SH-SY5Y (cell line): Measurements from ENCODE around the gene CNPY4.

ENCODE experiments used
- GATA2 ChIP-seq: IDR thresholded peaks from 2 replicates; pipeline ENCODE4 v1.6.1; 2011; ENCODE audit warnings: mild to moderate bottlenecking, low read depth, low read length
- GATA3 ChIP-seq: IDR thresholded peaks from 2 replicates; pipeline ENCODE4 v1.6.1; 2011; ENCODE audit warnings: low read depth, mild to moderate bottlenecking, low read length, moderate library complexity

The CNPY4 gene

DNA sequence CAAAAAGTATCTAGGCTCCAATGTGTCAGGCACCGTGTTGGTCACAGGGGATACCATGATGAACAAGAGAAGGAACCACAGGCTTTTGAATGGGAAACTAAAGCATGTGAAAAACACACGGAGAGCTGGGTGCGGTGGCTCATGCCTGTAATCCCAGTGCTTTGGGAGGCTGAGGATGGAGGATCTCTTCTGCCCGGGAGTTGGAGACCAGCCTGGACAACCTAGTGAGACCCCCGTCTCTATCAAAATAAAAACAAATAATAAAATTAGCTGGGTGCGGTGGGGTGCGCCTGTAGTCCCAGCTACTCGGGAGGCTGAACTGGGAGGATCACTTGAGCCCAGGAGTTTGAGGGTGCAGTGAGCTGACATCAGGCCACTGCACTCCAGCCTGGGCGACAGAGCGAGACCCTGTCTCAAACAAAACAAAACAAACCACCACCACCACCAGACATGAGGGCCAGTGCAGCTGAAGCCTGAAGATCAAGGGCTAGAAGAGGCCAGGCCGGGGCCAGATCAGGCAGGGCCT lies 31.3 kb upstream of the CNPY4 start:
- TF ChIP-seq GATA2 (no peak), GATA3 (no peak)

DNA sequence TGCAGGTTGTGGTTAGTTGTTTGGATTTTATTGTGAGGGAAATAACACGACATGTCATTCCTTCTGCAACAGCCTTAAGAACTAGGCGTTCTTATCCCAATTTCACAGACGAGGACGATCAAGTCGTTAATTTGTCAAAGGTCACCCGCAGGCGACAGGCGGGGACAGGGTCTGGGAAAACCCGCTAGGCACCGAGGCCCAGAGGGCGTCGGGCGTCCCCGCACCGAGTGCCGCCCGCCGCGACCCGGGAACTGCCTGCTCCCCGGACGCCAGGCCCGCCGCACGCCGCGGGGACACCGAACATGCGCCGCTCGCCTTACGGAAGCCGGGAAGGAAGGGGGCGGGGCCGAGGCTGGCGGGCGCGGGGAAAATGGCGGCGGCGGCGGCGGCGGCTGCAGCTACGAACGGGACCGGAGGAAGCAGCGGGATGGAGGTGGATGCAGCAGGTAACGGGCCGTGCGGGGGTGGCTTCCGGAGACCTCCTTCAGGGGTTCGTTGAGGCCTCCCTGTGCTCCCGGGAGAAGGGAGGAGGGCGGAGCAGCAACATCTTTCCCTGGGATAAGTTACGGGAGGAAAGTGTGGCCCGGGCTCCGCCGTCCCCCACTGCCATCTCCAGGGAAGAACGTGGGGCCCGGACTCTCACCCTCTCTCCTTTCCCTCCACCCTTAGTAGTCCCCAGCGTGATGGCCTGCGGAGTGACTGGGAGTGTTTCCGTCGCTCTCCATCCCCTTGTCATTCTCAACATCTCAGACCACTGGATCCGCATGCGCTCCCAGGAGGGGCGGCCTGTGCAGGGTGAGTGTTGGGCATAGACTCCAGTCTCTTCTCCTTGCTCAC lies 30.6 kb upstream of the CNPY4 start, which contains the start of gene COPS6:
TSS of gene COPS6 (plus strand) at position 349 of the 837 bp plus-strand sequence. CDS start at position 371, 22 bp downstream.
- no peak for TF ChIP-seq GATA3
- no peak for TF ChIP-seq GATA2

DNA sequence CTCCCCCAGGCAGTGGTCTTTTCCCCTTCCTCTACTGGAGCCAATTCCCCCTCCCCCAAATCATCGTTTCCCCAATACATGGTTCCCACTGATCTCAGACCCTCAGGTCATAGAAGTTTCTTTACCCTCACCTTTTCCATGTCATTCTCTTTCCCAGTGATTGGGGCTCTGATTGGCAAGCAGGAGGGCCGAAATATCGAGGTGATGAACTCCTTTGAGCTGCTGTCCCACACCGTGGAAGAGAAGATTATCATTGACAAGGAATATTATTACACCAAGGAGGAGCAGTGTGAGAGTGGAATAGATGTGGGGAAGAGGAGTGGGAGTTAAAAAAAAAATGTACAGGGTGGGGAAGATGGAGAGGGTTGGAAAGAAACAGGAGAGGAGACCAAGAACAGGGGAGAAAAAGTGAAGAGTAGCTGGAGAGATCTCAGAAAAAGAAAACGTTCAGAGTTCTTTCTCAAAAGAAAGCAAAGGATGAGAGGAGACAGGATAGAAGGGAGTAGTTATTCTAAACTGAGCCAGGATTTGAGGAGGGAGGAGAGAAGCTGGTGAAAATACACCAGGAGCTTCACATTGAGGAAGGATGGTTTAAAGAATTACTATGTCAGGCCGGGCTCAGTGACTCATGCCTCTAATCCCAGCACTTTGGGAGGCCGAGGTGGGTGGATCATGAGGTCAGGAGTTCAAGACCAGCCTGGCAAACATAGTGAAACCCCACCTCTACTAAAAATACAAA lies 29.8 kb upstream of the CNPY4 start:
- TF ChIP-seq GATA3 (no peak), GATA2 (no peak)

DNA sequence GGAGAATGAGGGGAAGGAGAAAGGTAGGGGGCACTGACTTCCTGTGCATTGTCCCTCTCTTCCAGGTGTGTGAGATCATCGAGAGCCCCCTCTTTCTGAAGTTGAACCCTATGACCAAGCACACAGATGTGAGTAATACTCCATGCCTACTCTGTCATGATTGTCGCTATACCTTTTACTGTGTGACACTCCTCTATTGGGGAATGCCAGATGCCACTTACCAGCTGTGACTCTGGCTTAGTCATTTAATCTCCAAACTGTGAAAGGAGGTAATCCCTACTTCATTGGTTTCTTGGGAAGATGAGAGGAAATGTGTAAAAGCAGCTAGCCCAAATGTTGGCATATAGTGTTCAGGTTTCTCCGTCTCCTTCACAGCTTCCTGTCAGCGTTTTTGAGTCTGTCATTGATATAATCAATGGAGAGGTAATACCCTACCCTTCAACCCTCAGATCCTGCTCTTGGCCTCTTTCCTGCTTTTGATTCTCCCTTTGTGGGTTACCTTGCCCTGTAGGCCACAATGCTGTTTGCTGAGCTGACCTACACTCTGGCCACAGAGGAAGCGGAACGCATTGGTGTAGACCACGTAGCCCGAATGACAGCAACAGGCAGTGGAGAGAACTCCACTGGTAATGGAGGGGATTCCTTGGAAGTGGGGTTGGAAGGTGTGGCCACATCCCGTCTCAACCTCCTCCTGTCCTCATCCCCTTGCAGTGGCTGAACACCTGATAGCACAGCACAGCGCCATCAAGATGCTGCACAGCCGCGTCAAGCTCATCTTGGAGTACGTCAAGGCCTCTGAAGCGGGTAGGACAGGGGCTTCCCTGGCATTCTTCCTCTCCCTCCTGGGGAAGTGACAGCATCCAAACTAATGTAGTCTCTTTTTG lies 28.7 kb upstream of the CNPY4 start:
- TF ChIP-seq GATA2 (no peak), GATA3 (no peak)

DNA sequence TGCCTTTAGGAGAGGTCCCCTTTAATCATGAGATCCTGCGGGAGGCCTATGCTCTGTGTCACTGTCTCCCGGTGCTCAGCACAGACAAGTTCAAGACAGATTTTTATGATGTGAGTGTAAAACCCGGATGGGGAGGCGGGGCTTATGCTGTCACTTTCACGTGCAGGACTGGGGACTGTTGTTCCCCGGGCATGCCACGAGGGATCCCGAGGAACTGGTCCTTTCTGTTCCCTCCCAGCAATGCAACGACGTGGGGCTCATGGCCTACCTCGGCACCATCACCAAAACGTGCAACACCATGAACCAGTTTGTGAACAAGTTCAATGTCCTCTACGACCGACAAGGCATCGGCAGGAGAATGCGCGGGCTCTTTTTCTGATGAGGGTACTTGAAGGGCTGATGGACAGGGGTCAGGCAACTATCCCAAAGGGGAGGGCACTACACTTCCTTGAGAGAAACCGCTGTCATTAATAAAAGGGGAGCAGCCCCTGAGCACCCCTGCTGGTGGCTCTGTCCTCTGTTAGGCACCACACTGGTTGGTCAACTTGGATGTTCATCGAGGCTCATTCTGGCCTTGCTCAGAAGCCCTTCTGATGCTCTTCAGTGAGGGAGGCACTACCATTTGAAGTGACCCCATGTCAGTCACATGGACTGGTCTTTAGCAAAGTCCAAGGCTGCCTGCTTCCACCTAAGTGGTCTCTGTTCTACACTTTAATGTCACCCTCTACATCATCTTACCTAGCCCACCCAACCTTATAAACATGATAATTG lies 27.8 kb upstream of the CNPY4 start:
- TF ChIP-seq GATA3: no peak
- no peak for TF ChIP-seq GATA2

DNA sequence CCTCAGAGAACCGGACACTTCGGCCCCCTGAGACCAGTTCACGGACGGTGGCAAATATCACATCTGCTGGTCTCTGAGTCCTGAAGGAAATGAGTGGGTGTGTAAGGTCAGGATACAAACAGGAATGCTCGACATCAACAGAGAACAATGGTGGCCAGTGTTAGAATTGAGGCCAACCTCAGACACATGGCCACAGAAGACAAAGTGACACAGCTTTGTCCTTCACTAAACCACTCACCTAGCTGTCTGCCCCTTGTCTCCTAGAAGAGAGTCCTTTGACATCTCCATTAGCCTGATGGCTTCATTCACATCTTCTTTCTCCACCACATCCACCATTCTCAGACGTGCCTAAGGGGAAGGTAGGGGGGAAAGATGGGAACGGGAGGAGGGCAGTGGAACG lies 26.4 kb upstream of the CNPY4 start:
- TF ChIP-seq GATA2: no peak
- no peak for TF ChIP-seq GATA3

DNA sequence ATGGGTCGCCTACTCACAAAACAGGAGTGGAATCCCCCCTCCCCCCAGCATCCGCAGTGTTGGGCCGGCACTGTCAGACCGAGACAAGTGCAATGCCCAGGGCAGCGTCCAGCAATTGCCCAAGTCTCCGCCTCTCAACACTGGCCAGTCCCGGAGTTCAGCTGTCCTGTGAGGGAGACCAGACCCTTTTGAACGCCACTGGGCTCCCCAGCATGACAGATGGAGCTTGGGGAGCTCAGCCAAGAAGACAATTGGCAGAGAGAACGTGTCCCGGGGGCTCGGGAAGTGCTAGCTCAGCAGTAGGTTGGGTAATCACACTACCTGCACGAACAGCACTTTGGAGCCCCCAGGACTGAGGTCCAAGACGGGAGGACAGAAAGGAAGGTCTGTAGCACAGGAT lies 25.9 kb upstream of the CNPY4 start:
- TF ChIP-seq GATA3: no peak
- no peak for TF ChIP-seq GATA2

DNA sequence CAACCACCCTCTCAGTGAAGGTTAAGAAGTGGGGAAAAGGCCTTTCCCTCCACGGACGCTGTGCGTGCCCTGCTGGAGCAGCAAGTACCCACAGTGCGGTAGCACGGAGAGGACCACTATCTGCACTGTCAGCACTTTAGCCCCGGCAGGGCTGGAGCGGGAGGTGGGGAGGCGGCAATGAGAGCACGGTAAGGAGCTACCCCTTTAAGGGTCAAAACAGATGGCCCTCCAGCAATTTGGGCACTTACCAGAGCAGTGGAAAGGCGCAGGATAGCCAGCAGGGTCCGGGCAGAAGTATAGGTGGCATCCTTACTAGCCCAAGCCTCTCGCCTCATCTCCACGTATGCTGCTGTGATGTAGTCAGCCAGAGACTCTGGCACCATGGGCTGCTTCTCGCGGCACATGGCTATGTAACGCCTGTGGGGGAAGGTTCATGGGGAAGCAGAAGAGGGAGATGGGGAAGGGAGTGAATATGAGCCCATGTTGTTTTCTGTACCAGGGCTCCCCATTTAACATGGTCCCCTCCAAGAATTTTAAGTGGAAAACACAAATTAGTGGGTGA lies 25.4 kb upstream of the CNPY4 start:
- TF ChIP-seq GATA3 (no peak), GATA2 (no peak)

DNA sequence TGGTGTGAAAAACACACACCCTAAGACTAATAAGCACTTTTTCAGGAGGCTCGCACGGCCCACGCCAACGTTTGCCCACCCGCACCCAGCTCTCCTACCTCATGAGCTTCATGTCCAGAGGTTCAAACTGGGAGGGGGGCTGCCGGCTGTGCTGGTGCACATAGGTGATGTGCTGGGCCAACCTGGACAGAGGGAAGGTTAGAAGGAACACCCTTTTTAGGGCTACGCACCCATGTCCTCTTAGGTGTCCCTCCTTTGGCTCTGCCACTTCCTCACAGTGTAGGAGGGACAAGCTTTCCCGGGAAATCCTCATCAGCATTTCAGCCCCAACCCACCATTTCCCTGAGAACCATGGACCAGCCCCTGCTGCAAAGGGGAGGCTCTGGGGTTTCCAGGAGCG lies 24.1 kb upstream of the CNPY4 start:
- TF ChIP-seq GATA2: no peak
- TF ChIP-seq GATA3: no peak

DNA sequence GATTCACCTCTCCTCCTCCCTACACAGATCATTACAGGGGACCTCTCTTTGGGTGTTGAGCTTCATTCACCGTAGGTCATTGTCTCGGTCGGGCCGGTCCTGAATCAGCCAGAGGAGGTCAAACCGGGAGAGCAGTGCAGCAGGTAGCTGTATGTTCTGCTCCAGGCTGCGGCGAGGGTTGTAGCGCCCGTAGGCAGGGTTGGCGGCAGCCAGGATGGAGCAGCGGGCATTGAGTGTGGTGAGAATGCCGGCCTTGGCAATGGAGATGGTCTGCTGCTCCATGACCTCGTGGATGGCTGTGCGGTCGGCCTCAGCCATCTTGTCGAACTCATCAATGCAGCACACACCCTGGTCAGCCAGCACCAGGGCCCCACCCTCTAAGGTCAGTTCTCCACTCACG lies 23.7 kb upstream of the CNPY4 start:
- TF ChIP-seq GATA3 (no peak), GATA2 (no peak)

DNA sequence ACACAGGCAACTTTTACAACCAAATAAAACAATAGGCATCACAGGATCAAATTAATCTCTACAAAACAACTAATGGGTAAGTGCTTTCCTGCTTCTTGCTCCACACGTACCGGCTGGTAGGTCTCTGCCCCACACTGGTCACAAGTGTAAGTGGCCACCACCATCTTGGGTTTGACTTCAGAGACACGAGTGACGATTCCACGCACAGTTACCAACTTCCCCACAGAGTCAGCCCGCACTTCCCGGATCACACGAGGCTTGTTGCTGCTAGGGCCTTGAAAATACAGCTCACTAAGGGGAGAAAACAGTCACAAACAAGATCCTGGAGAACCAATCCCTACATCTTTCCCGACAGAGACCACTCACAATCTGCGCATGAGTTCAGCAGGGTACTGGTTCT lies 20.5 kb upstream of the CNPY4 start:
- TF ChIP-seq GATA3: no peak
- TF ChIP-seq GATA2: no peak

DNA sequence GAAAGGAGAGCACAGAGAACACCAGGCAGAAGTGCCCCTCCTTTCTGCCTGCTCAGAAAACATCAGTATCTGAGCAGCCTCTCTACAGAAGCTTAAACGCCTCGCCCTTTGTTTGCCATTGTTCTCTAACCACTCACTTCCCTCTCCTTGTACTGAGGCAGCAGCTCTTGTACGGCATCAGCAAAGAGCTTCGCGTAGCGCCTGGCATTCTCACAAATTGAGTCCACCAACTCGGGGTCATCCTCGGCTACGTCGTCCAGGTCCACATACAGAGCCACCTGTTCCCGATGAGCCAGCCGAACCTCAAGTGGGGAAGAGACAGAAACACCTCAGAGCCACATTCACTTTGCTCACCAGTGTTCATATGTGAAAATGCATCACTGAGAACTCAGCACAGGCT lies 20.0 kb upstream of the CNPY4 start:
- no peak for TF ChIP-seq GATA2
- TF ChIP-seq GATA3: no peak

DNA sequence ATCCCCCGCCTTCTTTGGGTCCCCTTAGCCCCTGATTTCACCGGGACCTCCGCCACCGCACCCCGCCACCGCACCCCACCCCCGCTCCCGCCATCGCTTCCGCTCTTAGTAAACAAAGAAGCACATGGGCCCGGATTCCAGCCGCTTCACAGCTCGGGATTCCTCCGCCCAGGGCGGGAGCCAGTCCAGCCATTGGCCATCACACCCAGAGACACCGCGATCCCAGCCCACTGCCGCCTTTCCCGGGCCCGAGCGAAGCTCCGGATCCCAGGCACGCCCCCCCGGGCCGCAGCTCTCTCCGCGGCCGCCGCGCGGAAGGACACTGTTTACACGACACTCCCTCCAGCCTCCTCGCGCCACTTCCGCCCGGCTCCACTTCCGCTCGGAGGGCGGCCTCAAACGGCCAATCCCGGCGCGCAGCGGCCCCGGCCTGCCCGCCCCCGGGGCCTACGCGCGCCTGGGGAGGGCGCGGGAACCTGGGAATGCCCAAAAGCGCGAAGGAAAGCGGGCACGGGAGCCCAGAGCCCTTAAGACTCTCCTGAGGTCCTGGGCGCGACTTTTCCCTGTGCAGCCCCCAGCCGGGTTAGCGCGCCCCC lies 18.9 kb upstream of the CNPY4 start:
- TF ChIP-seq GATA2 (no peak), GATA3 (no peak)
